ENCODE results near the gene TAF1D. TPM values are rescaled to one million over a fixed set of nuclear protein-coding genes. Genes with fewer than 3 reads are reported as not detected.
A peak's percentile ranks its signal among the peaks of the same experiment; 100 is the strongest.

TAF1D gene
- total RNA-seq, 3 donors from 2014 or later, result 91.5 to 172 (median 154) TPM

DNA sequence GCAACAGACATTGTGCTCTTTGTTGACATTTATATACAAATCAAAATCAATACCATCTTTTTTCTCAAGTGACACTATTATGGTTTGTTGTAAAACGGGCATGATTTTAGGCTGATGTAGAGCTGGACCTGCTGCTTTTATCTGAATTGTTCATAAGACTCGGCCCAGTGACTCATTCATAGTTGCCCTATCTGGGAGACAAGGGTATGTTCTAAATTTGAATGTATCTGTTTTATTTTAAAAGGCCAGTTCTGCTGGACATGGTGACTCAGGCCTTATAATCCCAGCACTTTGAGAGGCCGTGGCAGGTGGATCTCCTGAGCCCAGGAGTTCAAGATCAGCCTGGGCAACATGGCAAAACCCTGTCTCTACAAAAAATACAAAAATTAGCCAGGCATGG, 40.5 kb downstream of the TAF1D start:
- no peak for TF ChIP-seq POLR2AphosphoS5 (IDR thresholded peaks at IDR 0.05)
- no peak for TF ChIP-seq CTCF (IDR thresholded peaks at IDR 0.05)
- no peak for TF ChIP-seq POLR2A (IDR thresholded peaks at IDR 0.05)
- Histone ChIP-seq H3K36me3 (no peaks in the 10 kb centered on the region), H3K4me1 (no peaks in the 10 kb centered on the region), H3K9me3 (no peaks in the 10 kb centered on the region), H3K4me3 (no peak overlapping the region), H3K27ac (no peak overlapping the region), H3K27me3 (no peaks in the 10 kb centered on the region)
- no peak for DNase-seq (ENCODE audit: low spot score in 2 of 2)
- intact Hi-C loops (cut with DNase I; ENCODE audit: low total_unique reads), result no loop called here

DNA sequence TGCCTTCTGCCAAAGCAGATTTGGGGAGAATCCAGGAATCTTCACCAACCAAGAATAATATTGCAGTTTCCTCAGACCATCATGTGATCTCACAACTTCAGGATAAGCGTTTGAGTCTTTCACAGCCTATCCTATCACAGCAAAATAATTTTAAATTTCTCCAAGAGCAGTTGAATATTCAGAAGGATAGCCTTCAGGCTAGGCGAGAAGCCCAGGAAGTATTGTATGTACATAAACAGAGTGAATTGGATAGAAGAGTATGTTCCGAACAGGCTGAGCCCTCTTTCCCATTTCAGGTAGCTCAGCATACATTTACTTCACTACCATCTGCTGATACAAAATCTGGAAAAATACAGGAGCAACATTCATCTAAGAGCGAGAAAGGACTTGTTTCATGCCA, 43.7 kb downstream of the TAF1D start:
- H3K27ac ChIP-seq, result no peak overlapping the region
- H3K27me3 ChIP-seq, result no peaks in the 10 kb centered on the region
- no peaks in the 10 kb centered on the region for H3K4me1 ChIP-seq
- intact Hi-C loops (cut with DNase I; ENCODE audit: low total_unique reads), result no loop called here
- TF ChIP-seq POLR2AphosphoS5 (IDR thresholded peaks at IDR 0.05) (no peak), CTCF (IDR thresholded peaks at IDR 0.05) (no peak), POLR2A (IDR thresholded peaks at IDR 0.05) (no peak)
- H3K4me3 ChIP-seq, result no peak overlapping the region
- no peaks in the 10 kb centered on the region for H3K36me3 ChIP-seq
- no peaks in the 10 kb centered on the region for H3K9me3 ChIP-seq
- DNase-seq (ENCODE audit: low spot score in 2 of 2), result no peak

DNA sequence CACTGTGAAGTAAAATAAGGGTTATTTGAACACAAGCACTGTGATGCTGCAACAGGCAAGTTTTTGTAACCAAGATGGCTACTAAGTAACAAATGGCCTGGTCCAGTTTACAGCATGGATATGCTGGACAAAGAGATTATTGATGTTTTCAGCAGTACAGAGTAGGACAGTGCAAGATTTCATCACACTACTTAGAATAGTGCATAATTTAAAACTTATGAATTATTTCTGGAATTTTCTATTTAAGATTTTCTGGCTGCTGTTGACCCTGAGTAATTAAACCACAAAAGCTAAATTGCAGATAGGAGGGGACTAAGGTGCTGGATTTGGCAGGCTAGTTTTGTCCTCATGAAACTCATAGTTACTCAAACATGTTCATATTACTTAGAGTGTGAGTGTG, 46.7 kb downstream of the TAF1D start:
- no peaks in the 10 kb centered on the region for H3K36me3 ChIP-seq
- H3K27ac ChIP-seq, result no peak overlapping the region
- TF ChIP-seq POLR2A (IDR thresholded peaks at IDR 0.05) (no peak), CTCF (IDR thresholded peaks at IDR 0.05) (no peak)
- intact Hi-C loops (cut with DNase I; ENCODE audit: low total_unique reads), result loop anchor here (2.0 kb wide), 1 partner anchor 38 kb away; no protein-coding TSS in a partner anchor
- DNase-seq (ENCODE audit: low spot score in 2 of 2), result no peak
- H3K4me1 ChIP-seq, result no peaks in the 10 kb centered on the region
- H3K27me3 ChIP-seq, result no peaks in the 10 kb centered on the region
- no peak overlapping the region for H3K4me3 ChIP-seq
- no peaks in the 10 kb centered on the region for H3K9me3 ChIP-seq

- TF ChIP-seq POLR2A (IDR thresholded peaks at IDR 0.05) (no peak), POLR2AphosphoS5 (IDR thresholded peaks at IDR 0.05) (no peak)
- DNase-seq (ENCODE audit: low spot score in 2 of 2), result no peak
- Histone ChIP-seq H3K36me3 (no peaks in the 10 kb centered on the region), H3K4me3 (no peak overlapping the region), H3K27ac (no peak overlapping the region), H3K4me1 (no peaks in the 10 kb centered on the region), H3K9me3 (no peaks in the 10 kb centered on the region), H3K27me3 (no peaks in the 10 kb centered on the region)
- intact Hi-C loops (cut with DNase I; ENCODE audit: low total_unique reads), result loop anchor here (2.0 kb wide), 1 partner anchor 39 kb away; no protein-coding TSS in a partner anchor
These were observed 47.2 kb downstream of the TAF1D start for GRCh38 chr11:93694109-93694508.

GRCh38 chr11:93689240-93689639, 52.1 kb downstream of the TAF1D start:
- intact Hi-C loops (cut with DNase I; ENCODE audit: low total_unique reads), result no loop called here
- no peak for DNase-seq (ENCODE audit: low spot score in 2 of 2)
- H3K4me1 ChIP-seq, result no peaks in the 10 kb centered on the region
- H3K9me3 ChIP-seq, result no peaks in the 10 kb centered on the region
- H3K27me3 ChIP-seq, result no peaks in the 10 kb centered on the region
- H3K27ac ChIP-seq, result no peak overlapping the region
- TF ChIP-seq CTCF (IDR thresholded peaks at IDR 0.05) (no peak), POLR2A (IDR thresholded peaks at IDR 0.05) (no peak), POLR2AphosphoS5 (IDR thresholded peaks at IDR 0.05) (no peak)
- H3K36me3 ChIP-seq, result peaks cover 6% of the 10 kb centered on the region
- no peak overlapping the region for H3K4me3 ChIP-seq

GRCh38 chr11:93686812-93687211, 54.5 kb downstream of the TAF1D start:
- peak overlapping the region in 1 of 2 donors; percentile 49 for H3K27ac ChIP-seq
- no peak for TF ChIP-seq CTCF (IDR thresholded peaks at IDR 0.05)
- TF ChIP-seq POLR2AphosphoS5 (IDR thresholded peaks at IDR 0.05), result no peak
- TF ChIP-seq POLR2A (IDR thresholded peaks at IDR 0.05), result no peak
- intact Hi-C loops (cut with DNase I; ENCODE audit: low total_unique reads), result no loop called here

More at GRCh38 chr11:93686812-93687211, 54.5 kb downstream of the TAF1D start:
- DNase-seq (ENCODE audit: low spot score in 2 of 2), result no peak
- Histone ChIP-seq H3K27me3 (no peaks in the 10 kb centered on the region), H3K36me3 (peaks cover 6% of the 10 kb centered on the region), H3K9me3 (no peaks in the 10 kb centered on the region), H3K4me1 (no peaks in the 10 kb centered on the region), H3K4me3 (no peak overlapping the region)

All from breast epithelium (tissue), 4 donors.